NCI-H1105 (cell line): Measurements from ENCODE around the gene SEMA3F.

Experiments used
- DNase-seq: peaks from one replicate; lab custom pipeline; 2025; lab: John Stamatoyannopoulos, UW

The SEMA3F gene

DNA sequence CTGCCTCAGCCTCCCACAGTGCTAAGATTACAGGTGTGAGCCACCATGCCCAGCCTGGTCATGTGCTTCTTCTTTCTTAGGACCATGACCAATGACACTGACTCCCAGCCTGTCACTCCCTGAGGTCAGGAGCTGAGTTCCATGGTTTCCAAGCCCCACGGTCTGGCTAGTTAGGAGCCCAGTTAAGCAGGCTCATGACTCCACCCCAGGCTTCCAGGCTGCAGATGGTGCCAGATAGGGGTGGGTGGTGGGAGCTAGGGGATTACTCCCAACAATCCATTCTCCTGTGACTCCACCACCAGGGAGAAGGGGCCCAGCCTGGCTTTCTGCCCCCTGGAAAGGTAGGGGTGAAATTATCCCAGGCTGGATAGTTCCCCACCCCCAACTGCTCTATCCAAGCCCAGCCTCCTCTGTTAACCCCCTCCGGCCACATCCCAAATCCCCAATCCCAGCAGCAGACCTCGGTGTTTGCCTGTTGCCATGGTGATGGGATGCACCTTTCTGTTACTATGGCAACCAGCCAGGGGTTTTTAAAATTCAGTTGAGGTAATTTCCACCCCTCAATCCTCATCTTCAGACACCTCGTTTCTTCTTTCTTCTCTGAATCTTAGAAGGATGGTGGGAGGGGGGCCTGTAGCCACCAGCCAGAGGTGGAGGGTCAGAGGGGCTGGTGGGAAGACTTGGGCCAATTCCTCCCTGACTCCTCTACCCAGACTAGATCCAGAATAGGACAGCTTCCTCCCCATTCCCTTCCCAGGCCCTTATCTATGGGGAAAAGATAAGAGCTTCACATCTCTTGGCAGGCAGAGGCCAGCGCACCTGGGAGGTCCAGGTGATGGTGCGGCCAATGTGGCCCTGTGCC is 22.5 kb upstream of the SEMA3F start:
- no peak for DNase-seq

DNA sequence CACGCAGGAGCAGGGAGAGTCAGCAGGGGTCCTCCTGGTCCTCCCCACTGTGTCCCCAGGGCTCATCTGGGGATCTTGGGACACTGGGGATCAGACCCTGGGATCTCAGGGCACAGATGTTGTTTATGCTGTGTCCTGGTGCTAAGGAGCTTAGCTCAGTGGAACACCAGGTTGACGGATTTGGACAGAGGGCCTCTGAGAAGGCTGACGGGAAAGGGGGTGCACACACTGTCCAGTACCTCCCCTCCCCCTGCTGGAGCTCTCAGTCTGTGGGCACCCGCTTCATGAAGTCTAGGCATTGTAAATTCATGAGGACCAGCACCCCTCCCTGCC is 21.9 kb upstream of the SEMA3F start:
- no peak for DNase-seq

DNA sequence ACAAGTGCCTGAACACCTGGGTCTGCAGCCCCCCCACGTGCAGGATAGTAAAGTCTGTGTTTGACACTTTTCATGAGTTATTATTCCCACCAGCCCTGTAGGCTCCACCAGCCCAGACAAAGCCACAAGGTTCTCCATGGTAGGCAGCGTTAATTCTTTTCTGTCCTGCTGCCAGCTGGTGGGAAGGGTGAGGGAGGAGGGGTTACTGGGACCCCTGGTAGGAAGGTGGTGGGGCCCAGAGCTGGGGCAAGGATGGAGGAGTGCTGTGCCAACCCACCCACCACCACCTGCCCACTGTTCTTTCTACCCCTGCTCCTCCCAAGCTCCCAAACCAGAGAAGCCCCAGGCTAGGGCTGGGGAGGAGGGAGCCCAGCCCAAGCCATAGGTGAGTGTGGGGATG is 20.8 kb upstream of the SEMA3F start:
- DNase-seq, result no peak

DNA sequence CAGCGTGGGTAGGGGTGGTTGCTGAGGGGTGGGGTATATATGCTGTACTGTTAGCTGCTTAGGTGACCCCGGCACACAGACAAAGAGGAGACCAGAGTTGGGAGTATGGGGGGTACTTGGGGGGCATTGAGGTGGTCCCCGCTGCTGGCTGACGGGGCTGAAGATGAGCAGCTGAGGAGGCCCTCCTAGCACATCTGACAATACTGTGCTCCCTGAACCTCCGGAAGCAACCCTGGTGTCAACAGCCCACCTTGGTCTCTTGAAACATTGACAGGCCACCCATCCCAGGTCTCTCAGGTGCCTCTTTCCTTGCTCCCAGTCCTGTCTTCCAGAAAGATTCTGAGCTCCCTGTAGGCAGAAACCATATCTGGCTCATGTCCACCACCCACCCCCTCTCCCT is 19.2 kb upstream of the SEMA3F start:
- DNase-seq, result no peak

DNA sequence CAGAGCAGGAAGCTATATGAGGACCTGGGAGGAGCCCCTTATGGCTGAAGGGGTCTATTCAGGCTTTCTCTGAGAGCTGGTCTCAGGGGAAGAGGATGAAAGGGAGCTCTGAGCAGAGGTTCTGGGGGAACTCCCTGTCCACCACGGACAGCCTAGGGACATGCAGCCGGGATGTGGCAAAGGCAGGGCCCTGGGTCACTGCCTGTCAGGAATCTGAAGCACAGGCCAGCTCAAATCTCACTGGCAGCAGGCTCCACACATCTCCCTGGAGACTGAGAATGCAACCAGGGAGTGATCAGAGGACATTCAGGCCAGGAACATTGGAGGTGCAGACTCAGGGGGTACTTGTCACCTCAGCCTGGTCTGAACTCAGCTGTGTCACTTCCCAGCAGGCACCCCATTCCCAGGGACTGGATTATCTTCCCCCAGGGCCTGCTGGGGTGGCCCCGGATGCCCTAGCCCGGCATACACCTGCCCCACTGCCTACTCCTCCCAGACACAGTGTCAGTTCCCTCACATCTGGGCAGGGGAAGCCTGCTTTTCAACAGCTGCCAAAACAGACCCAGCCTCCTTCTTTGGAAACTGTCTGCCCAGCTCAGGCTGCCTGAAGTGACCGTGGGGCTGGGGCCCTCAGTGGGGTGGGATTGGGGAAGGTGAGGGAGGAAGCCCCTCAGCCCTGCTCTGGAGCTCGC is 18.3 kb upstream of the SEMA3F start:
- no peak for DNase-seq

DNA sequence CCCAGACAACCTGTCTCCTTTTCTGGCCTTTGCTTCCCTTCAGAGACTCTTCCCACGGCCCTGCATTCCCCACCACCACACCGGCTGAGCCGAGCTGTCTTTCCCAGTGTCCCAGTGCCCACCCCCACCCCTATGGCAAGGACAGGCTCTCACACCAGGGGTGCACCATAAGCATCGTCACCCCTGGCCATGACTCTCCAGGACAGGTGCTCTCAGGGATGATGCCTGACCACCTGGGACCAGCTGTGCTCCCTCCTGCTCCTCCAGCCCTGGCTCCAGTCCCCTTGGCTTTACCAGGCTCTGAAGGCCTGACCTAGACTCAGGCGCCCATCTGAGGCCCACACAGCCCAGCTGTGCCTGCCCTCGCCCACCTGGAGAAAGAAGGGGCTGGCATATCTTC is 17.6 kb upstream of the SEMA3F start:
- DNase-seq, result no peak

DNA sequence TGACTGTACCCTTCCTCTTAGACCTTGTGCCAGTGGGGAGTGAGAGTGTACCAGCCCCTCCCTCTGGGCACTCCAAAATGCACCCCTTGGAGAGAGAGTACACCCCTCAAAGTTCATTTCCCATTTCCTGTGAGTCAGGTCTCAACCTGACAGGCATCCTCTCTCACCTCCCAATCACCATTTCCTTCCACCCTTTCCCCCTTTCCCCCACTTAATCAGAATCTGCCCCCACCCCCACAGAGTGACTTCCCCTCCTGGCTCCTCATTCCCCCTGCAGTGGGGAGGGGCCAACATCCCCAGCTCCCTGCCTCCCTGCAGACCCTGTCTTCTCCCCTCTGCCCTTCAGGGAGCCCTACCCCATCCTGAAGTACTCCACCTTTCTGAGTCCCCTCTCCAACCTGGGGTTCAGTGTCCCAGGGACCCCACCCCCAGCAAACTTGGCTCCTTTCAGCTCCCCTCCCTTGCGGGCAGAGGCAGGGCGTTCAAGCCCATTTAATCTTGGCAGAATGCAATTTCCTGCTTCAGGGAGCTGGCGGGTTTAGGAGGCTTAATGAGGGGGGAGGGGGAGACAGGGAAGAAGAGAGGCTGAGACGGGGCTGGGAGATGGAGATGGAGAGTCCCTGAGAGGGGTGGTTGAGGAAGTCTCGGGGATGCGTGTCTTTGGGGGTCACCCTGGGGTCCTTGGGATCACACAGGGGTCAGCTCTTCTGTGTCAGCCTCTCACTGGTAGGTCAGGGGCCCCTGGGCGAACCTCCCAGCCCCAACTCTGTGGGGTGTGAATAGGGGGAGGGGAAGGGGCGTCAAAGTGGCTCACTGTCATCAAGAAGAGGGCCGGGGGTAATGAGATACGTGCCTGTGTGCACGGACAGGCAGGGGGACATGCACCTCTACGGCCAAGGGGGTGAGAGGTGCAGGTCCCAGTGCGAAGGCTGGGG is 16.6 kb upstream of the SEMA3F start:
- no peak for DNase-seq

DNA sequence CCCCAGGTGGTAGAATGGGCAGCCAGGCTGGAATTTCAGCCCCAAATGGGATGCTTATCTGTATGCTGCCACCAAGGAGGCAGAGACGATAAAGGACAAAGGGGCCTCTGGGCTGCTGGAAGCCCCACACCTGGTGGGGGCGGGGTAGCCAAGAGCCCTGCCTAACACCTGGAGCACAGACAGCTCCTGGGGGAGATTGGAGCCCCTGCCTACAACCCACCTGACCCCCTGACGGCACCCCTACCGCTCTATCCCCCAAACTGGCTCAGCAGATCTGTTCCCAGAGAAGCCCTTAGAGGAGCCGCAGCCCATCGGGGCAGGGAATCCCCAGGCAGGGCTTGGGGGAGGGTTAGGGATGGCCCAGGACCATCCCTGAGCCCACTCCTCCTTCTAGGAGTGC is 15.8 kb upstream of the SEMA3F start:
- DNase-seq, result no peak

DNA sequence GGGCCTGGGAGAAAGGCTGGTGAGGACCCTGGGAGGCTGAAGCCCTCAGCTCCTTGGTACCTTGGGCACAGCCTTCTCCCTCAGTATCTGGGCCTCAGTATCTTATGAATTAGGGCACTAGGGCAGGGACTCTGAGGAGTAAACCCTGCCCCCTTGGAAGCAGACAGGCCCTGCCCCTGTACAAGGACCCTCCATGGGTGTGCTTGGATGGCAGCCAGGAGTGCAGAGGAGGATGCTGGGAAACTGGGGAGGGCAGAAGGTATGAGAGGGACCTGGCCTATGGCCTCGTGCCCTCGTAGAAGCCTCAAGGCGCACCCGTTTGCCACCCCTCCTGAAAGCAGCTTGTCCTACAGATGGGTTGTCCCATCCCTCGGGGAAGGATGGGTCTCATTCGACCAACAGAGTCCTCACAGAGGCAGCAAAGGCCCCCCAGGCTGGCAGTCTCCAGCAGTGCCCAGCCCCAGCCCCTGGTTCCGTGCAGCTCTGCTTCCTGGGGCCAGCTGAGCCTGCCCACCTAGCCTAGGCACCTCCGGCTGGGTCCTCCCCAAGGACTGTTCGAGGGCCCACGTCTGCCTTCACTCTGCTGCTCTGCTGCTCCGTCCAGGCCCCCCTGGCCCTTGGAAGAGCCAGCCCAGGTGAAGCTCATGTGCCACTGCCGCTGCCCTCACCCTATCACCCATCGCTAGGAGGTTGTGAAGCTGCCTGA is 15.3 kb upstream of the SEMA3F start:
- no peak for DNase-seq

DNA sequence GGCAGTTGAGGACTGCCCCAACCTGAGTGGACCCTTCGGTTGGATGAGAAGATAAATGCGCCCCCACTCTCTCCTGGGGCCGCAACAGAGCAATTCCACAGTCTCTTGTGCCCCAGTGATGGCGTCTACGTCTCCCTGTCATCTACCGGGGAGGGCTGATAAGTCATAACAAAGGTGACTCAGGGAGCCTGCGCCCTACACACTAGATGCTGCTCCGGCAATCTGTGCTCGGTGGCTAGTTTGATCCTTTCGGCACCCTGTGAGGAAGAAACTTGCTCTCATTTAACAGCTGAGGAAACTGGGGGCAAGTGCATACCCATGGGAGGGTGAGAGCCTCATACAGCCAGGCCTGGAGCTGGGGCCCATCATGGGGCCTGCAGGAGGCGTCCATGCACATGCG is 14.1 kb upstream of the SEMA3F start:
- no peak for DNase-seq

DNA sequence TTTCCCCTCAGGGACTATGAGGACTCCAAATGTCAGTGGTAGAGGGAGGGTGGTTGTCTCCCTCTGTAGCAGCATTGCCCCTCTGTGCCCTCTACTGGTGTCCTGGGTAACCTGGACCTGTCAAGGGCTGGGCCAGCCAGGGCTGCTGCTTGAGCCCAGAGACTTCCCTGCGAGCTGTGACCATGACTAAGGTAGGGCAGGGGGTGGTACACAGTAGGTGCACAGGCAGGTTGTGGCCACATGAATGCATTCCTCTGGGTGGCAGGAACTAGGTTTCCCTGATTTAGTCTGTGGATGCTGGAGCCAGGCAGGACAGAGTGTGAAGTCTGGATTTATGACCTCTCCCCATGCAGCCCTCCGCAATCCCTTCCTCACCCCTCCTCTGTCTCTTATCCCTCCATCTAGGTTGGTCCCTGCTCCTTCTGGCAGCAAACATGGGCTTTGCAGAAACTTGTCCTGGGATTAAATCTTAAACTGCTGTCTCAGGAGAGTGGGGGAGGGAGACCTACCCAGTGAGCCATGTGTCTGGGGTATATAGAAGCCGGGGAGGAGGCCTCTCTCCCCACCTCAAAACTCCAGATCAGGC is 8.7 kb upstream of the SEMA3F start:
- DNase-seq, result no peak

DNA sequence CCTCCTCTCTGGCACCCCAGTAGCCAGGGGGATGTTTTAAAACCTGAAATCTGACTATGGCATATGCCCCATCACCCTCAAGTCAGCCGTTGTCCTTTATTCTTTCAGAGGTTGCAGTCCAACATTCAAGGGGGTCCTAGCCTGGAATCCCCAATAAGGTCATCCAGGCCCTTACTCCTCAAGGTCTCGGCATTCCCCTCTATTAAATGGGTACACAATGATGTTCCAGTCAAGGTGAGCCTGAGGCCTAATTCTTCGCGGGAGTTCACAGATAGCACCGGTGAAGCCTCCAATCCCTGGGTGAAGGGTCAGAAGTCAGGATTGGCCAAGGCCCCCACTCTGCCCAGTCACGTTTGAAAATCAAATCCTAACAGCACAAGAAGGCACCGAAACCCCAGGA is 8.1 kb upstream of the SEMA3F start:
- no peak for DNase-seq

DNA sequence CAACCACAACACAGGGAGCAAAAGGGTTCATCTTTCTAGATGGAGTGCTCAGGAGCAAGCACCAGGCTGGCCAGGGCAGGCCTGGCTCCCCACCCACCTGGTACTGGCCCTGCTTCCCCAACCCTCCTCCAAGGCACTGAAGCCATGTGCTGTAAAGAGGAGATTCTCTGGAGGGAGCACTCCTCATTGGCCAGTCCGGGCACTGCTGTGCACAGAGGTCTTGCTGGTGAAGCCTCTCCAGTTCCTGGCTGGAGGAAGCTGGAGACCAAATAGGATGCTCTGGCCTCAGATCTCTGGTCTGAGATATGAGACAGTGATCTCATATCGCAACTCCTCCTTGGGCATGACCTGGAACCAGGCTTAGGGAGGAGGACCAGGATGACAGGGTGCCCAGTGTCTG is 7.7 kb upstream of the SEMA3F start:
- no peak for DNase-seq

DNA sequence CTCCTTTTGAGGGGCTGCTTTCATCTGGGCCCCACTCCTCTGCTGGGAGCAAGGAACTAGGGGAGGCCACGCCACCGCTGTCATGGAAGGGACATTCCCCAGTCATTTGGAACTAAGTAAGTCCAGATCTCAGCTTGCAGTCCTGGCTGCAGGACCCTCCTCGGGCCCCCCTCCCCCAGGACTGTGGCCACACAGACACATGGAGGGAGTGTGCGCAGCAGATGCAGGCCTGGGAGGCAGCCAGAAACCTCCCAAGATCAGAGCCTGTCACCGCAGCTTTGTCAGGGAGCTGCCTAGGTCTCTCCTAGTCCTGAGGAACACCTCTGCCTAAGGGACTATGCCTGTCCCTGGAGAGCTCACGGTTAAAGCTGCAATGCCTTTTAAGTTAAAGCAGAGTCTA is 7.3 kb upstream of the SEMA3F start:
- no peak for DNase-seq

DNA sequence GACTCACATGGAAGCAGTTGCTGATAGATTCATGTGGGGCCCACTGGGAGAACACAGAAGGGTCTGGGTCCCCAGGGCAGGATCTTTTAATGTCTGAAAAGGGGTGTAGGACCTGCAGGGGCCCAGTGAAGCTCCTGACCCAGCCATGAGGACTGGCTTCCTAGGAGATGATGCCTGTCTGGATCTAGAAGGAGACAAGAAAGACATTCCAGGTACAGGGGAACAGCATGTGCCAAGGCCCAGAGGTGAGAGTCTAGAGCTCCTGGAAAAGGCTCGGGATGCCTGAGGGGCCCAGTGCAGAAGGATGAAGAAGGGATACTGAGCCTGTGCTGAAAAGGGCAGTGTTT is 4.7 kb upstream of the SEMA3F start:
- no peak for DNase-seq

DNA sequence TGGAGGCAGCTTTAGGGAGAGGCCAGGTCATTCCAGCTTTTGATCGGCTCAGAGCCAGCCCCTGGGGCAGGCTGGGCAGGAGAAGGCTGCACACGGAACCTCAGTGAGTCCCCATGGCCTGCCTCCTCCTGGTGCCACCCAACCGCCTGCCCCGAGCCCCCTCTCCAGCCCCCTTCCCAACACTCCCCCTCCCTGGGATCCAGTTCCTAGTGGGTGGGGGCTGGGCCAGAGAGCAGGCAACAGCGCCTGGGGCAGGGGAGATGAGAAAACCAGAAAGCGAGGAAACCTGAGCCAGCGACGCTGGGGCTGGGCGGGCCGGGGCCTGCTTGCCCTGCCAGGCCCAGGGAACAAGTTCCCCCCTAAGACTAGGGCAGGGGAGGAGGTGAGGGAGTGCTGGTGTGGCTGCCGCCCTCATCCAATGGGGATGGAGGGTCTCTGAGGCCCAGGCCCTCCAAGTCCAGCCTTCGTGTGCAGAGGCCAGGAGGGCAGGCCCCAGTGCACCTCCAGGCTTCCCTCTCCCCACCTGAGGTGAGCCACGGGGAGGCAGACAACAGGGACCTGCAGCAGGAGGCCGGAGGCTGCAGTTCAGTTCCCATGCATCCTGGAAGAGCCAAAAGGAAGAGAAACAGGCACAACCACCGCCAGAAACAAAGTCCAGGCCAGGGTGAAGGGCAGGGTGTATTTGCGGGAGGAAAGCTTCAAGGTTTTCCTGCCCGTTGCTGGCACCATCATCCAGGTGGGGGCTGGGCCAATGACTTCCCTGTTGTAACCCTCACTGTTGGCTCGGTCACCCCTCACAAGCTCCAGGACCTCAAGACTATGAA is 4.0 kb upstream of the SEMA3F start:
- DNase-seq, result no peak

DNA sequence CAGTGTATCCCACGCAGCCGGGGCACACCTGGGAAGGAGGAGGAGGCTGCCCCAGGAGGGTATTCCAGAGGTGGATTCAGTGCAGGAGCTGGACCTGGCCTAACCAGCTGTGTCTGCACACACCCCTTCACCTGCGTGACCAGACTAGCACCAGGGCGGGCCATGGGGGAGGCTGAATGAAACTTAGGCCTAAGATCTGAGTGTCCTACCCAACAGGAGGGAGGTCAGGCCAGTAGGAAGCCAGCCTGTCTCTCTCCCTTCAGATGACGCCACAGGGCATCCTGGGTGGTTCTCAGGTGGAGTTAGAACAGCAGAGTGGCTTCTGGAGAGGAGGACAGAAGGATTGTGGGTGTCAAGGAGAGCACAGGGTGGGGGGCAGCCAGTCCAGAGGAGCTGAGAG is 3.4 kb upstream of the SEMA3F start:
- no peak for DNase-seq

DNA sequence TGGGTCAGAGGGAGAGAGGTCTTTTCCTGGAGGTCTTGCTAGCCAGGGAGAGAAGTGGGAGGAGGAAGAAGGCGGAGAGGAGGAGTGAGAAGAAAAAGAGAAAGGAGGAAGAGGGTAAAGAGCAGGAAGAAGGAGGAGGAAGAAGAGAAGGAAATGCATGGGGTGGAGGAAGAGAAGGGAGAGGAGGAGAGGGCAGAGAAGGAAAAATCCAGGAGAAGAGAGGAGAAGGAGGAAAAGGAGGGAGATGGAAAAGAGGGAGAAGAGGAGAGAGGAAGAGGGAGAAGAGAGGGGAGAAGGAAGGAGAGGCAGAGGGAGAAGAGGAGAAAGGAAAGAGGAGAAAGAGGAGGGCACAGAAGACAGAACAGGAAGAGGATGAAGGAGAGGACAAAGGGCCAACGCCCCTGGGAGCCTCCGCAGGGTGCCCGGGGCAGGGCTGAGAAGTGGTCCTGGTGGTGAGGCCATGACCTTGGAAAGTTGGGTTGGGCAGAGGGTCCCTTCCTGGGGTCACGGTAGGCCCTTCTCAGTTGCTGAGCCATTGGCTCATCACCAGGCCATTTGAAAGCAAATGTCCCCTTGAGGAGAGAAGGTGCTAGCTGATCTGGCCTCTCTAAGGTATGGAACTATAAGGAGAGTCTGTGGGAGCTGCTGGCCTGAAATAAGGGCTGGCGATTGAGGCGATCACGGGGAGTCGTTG is 1.2 kb upstream of the SEMA3F start:
- DNase-seq, result no peak

DNA sequence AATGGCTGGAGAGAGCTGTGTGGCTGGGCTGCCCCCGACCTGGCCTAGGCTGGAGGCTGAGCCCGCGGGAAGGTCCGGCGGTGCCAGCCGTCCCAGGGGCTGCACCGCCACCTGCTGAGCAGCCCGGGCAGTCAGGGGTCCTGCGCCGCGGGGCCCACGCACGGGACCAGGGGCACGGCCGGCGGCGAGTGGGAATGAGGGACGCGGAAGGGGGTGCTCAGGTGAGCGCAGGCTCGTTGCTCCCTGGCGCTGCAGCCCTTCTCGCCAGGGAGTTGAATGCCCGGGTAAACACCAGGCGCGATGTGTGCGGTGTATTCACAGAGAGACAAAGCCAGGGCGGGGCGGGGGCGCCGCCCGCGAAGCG is 666 bp upstream of the SEMA3F start:
- DNase-seq, result no peak

DNA sequence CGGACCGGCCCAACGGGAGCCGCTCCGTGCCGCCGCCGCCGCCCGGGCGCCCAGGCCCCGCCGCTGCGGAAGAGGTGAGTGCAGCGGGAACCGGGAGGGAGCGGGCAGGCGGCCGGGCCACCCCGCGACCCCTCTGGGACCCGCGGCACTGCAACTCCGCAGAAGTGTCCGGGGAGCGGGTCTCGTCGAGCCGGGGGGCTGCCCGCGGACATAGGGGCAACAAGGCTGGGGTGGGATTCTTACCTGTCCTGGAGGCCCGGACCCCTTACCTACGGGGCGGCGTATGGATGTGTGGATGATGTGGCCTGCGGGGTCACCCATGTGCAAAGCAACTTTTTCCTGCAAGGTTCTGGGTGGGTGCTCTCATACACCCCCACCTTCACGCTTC is 361 bp downstream of the SEMA3F start:
- no peak for DNase-seq
